GM23338 (cell line): ENCODE results near the gene L2HGDH. TPM values are rescaled to one million over a fixed set of nuclear protein-coding genes. Genes with fewer than 3 reads are reported as not detected.

ENCODE experiments used
- ATAC-seq: fragments of 200-7000 bp; cut with Tn5 transposase; 3 replicates; pipeline ENCODE4 v1.9.1; 2020
- DNase-seq: peaks from one replicate; pipeline ENCODE4 v3.0.0-alpha.2; 2015; ENCODE audit warnings: low spot score
- H2AFZ ChIP-seq: fragments of 200-600 bp; sonication (generic); 2 replicates; pipeline ENCODE4 v1.8.0; 2016; ENCODE audit warnings: antibody characterized with exemption, mild to moderate bottlenecking, moderate library complexity
- H3F3A ChIP-seq: fragments of 200-600 bp; sonication (generic); replicated peaks from 2 replicates; pipeline ENCODE4 v1.8.0; 2017; ENCODE audit warnings: antibody characterized with exemption, mixed run types, low read depth
- H3K27ac ChIP-seq: fragments of 200-600 bp; sonication (generic); 2 replicates; pipeline ENCODE4 v1.6.1; 2016; ENCODE audit warnings: low read depth
- H3K27me3 ChIP-seq: fragments of 200-600 bp; sonication (generic); 2 replicates; pipeline ENCODE4 v1.8.0; 2016; ENCODE audit warnings: mild to moderate bottlenecking, mixed run types, moderate library complexity; ENCODE audit not compliant: insufficient read depth
- H3K36me3 ChIP-seq: fragments of 200-600 bp; sonication (generic); 2 replicates; pipeline ENCODE4 v1.8.0; 2016; ENCODE audit warnings: mild to moderate bottlenecking; ENCODE audit not compliant: insufficient read depth
- H3K4me1 ChIP-seq: fragments of 200-600 bp; sonication (generic); 2 replicates; pipeline ENCODE4 v1.8.0; 2016; ENCODE audit warnings: mild to moderate bottlenecking, moderate library complexity; ENCODE audit not compliant: insufficient read depth
- H3K4me2 ChIP-seq: fragments of 200-600 bp; sonication (generic); 2 replicates; pipeline ENCODE4 v1.7.1; 2017; ENCODE audit warnings: mixed run types
- H3K4me3 ChIP-seq: fragments of 200-600 bp; sonication (generic); 2 replicates; pipeline ENCODE4 v1.6.1; 2016; ENCODE audit warnings: mixed run types
- H3K79me2 ChIP-seq: fragments of 200-600 bp; sonication (generic); replicated peaks from 2 replicates; pipeline ENCODE4 v1.8.0; 2017; ENCODE audit warnings: mild to moderate bottlenecking; ENCODE audit not compliant: insufficient read depth
- H3K9me2 ChIP-seq: fragments of 200-600 bp; sonication (generic); 2 replicates; pipeline ENCODE4 v1.8.0; 2017; ENCODE audit not compliant: insufficient read depth
- H4K20me1 ChIP-seq: fragments of 200-600 bp; sonication (generic); replicated peaks from 2 replicates; pipeline ENCODE4 v1.8.0; 2017; ENCODE audit warnings: mild to moderate bottlenecking; ENCODE audit not compliant: insufficient read depth
- H3K27ac Mint-ChIP-seq: 2 replicates; pipeline ENCODE4 v1.8.0; 2020; ENCODE audit warnings: inconsistent platforms, mild to moderate bottlenecking, moderate library complexity, mixed read lengths
- H3K27me3 Mint-ChIP-seq: 3 replicates; pipeline ENCODE4 v1.8.0; 2022; ENCODE audit warnings: low read depth, mild to moderate bottlenecking, moderate library complexity, mixed read lengths, inconsistent platforms; ENCODE audit not compliant: insufficient read depth, poor library complexity
- H3K36me3 Mint-ChIP-seq: 3 replicates; pipeline ENCODE4 v1.8.0; 2021; ENCODE audit warnings: low read depth, mild to moderate bottlenecking, inconsistent platforms, moderate library complexity, mixed read lengths
- H3K4me1 Mint-ChIP-seq: 3 replicates; pipeline ENCODE4 v1.8.0; 2020; ENCODE audit warnings: mild to moderate bottlenecking, inconsistent platforms, mixed read lengths
- H3K4me3 Mint-ChIP-seq: 3 replicates; pipeline ENCODE4 v1.8.0; 2021; ENCODE audit warnings: moderate library complexity, mild to moderate bottlenecking, inconsistent platforms, mixed read lengths
- H3K9me3 Mint-ChIP-seq: 3 replicates; pipeline ENCODE4 v1.8.0; 2020; ENCODE audit warnings: moderate library complexity, mild to moderate bottlenecking, inconsistent platforms, mixed read lengths
- ETS1 ChIP-seq: IDR thresholded peaks from 2 replicates; pipeline ENCODE4 v1.6.1; 2016; ENCODE audit warnings: antibody characterized with exemption
- JUNB ChIP-seq: IDR thresholded peaks from one replicate; pipeline ENCODE4 v1.6.1; 2016; ENCODE audit warnings: antibody characterized with exemption; ENCODE audit not compliant: unreplicated experiment
- POLR2AphosphoS5 ChIP-seq: IDR thresholded peaks from 2 replicates; pipeline ENCODE4 v1.6.1; 2016; ENCODE audit warnings: antibody characterized with exemption, low read depth
- ZNF114 ChIP-seq: fragments of 250-450 bp; sonication (Bioruptor Pico); IDR thresholded peaks from 2 replicates; pipeline ENCODE4 v1.5.0; 2020; ENCODE audit warnings: mild to moderate bottlenecking, moderate library complexity
- ZNF331 ChIP-seq: fragments of 250-450 bp; sonication (Bioruptor Pico); IDR thresholded peaks from 2 replicates; pipeline ENCODE4 v1.5.0; 2020; ENCODE audit warnings: low read depth, mild to moderate bottlenecking, moderate library complexity
- ZNF462 ChIP-seq: fragments of 250-450 bp; sonication (Bioruptor Pico); IDR thresholded peaks from 2 replicates; pipeline ENCODE4 v1.5.0; 2020; ENCODE audit warnings: mild to moderate bottlenecking, moderate library complexity
- polyA plus RNA-seq: library from polyadenylated mRNA; unstranded; fragments of >200 nt; fragmentation: Nextera tagmentation; extraction: Ambion mirVana; gene quantifications from 2 replicates; pipeline ENCODE4 v1.2.1, GENCODE V29; 2016
- total RNA-seq: library from RNA; depleted of rRNA; stranded (reverse); fragments of >200 nt; shearing (Covaris generic); gene quantifications from 2 replicates; pipeline ENCODE4 v1.2.3, GENCODE V29; 2014
- TF ChIP-seq, protein P1 (sequence below), 2 experiments: fragments of 200-600 bp in 1 of 2; sonication (generic) in 1 of 2; conservative IDR thresholded peaks; 2 replicates each; pipeline versions ENCODE4 v1.5.1 to v1.6.1; 2016 to 2017; ENCODE audit warnings: antibody characterized with exemption in 2 of 2, low read depth in 2 of 2, mild to moderate bottlenecking in 2 of 2, moderate library complexity in 1 of 2

L2HGDH gene
- total and polyA plus RNA-seq, 2 experiments from 2014 or later = 13.5 to 28.5 TPM

GRCh38 chr14:50265029-50265428 is 47.0 kb downstream of the L2HGDH start (continued):
- no peak for TF ChIP-seq ZNF462 (CRISPR knock-in tag)
- no peak for TF ChIP-seq ETS1
- TF ChIP-seq ZNF114 (CRISPR knock-in tag) = no peak
- TF ChIP-seq POLR2AphosphoS5 = no peak
- no peak for TF ChIP-seq ZNF331
- no peak for TF ChIP-seq JUNB

GRCh38 chr14:50263321-50263720 is 48.7 kb downstream of the L2HGDH start:
- DNase-seq = no peak
- Histone ChIP-seq H3K4me1 (no peaks in the 10 kb centered on the region), H3K4me2 (no peak overlapping the region), H3K27me3 (no peaks in the 10 kb centered on the region), H2AFZ (no peak overlapping the region), H3F3A (no peaks in the 10 kb centered on the region), H3K79me2 (no peaks in the 10 kb centered on the region), H3K27ac (no peak overlapping the region), H3K4me3 (no peak overlapping the region), H3K36me3 (no peaks in the 10 kb centered on the region), H4K20me1 (no peaks in the 10 kb centered on the region), H3K9me2 (no peaks in the 10 kb centered on the region)
- Mint-ChIP-seq H3K4me3 (no peak overlapping the region), H3K4me1 (0 out of 3 replicates have a peak, but pooled peaks cover 2% of the 10 kb centered on the region), H3K27me3 (no peaks in the 10 kb centered on the region), H3K36me3 (peaks cover 4% of the 10 kb centered on the region; the same call in 2 of the 3 replicates), H3K27ac (no peak overlapping the region), H3K9me3 (no peaks in the 10 kb centered on the region)
- TF ChIP-seq, protein P1, sequence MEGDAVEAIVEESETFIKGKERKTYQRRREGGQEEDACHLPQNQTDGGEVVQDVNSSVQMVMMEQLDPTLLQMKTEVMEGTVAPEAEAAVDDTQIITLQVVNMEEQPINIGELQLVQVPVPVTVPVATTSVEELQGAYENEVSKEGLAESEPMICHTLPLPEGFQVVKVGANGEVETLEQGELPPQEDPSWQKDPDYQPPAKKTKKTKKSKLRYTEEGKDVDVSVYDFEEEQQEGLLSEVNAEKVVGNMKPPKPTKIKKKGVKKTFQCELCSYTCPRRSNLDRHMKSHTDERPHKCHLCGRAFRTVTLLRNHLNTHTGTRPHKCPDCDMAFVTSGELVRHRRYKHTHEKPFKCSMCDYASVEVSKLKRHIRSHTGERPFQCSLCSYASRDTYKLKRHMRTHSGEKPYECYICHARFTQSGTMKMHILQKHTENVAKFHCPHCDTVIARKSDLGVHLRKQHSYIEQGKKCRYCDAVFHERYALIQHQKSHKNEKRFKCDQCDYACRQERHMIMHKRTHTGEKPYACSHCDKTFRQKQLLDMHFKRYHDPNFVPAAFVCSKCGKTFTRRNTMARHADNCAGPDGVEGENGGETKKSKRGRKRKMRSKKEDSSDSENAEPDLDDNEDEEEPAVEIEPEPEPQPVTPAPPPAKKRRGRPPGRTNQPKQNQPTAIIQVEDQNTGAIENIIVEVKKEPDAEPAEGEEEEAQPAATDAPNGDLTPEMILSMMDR (conservative IDR thresholded peaks at IDR 0.05; ENCODE audit: low read depth in 2 of 2) = no peak
- no peak for ATAC-seq
